Measurements from ENCODE around the gene LEAP2. TPM values are rescaled to one million over a fixed set of nuclear protein-coding genes. Genes with fewer than 3 reads are reported as not detected.

LEAP2 gene
- total and polyA plus RNA-seq, 7 donors = 0.51 to 2.7 (median 0.91) TPM

- Histone ChIP-seq H3K4me1 (peaks cover 3% of the 10 kb centered on the region), H3K27me3 (ENCODE audit: insufficient read depth in 3 of 3, low read length in 2 of 3) (no peaks in the 10 kb centered on the region), H3K4me3 (no peak overlapping the region), H3K9me3 (no peaks in the 10 kb centered on the region), H3K36me3 (ENCODE audit: insufficient read depth in 1 of 2, low read depth in 1 of 2) (peaks cover 19 to 95% of the 10 kb centered on the region in 2 donors), H3K27ac (no peak overlapping the region)
- DNase-seq = no peak
- ATAC-seq = peak in 3 of 4 donors; percentile 28 to 58 (median 48)
- TF ChIP-seq CTCF (IDR thresholded peaks at IDR 0.05) = no peak
- intact Hi-C loops (cut with DNase I) = no loop called here
- WGBS, 3 donors = 69 to 79% (median 77%) methylated on average over 4 of the region's 4 CpGs
These were observed 22.3 kb downstream of the LEAP2 start for GRCh38 chr5:132895719-132896305.

- peaks cover 19 to 92% of the 10 kb centered on the region in 2 donors for H3K36me3 ChIP-seq (ENCODE audit: insufficient read depth in 1 of 2, low read depth in 1 of 2)
- ATAC-seq (no peak), DNase-seq (no peak)
- H3K4me1 ChIP-seq = peaks cover 3% of the 10 kb centered on the region
- H3K9me3 ChIP-seq = no peaks in the 10 kb centered on the region
- H3K27ac ChIP-seq = no peak overlapping the region
- H3K27me3 ChIP-seq (ENCODE audit: insufficient read depth in 3 of 3, low read length in 2 of 3) = no peaks in the 10 kb centered on the region
- no peak overlapping the region for H3K4me3 ChIP-seq
- intact Hi-C loops (cut with DNase I) = no loop called here
- no peak for TF ChIP-seq CTCF (IDR thresholded peaks at IDR 0.05)
- WGBS, 3 donors = 87 to 92% (median 88%) methylated on average over 7 of the region's 7 CpGs
These were observed 23.2 kb downstream of the LEAP2 start for GRCh38 chr5:132896685-132897084.

GRCh38 chr5:132898094-132898493 lies 24.6 kb downstream of the LEAP2 start:
- intact Hi-C loops (cut with DNase I) = no loop called here
- peaks cover 17 to 90% of the 10 kb centered on the region in 2 donors for H3K36me3 ChIP-seq (ENCODE audit: insufficient read depth in 1 of 2, low read depth in 1 of 2)
- peaks cover 3% of the 10 kb centered on the region for H3K4me1 ChIP-seq
- TF ChIP-seq CTCF (IDR thresholded peaks at IDR 0.05) = no peak
- ATAC-seq (no peak), DNase-seq (no peak)
- H3K27ac ChIP-seq = no peak overlapping the region
- H3K9me3 ChIP-seq = no peaks in the 10 kb centered on the region
- no peak overlapping the region for H3K4me3 ChIP-seq
- 74 to 77% (median 77%) methylated on average over 3 of the region's 3 CpGs for WGBS, 3 donors
- no peaks in the 10 kb centered on the region for H3K27me3 ChIP-seq (ENCODE audit: insufficient read depth in 3 of 3, low read length in 2 of 3)

- Histone ChIP-seq H3K36me3 (ENCODE audit: insufficient read depth in 1 of 2, low read depth in 1 of 2) (peaks cover 10 to 70% of the 10 kb centered on the region in 2 donors), H3K9me3 (no peaks in the 10 kb centered on the region), H3K4me3 (no peak overlapping the region), H3K4me1 (peaks cover 6% of the 10 kb centered on the region), H3K27me3 (ENCODE audit: insufficient read depth in 3 of 3, low read length in 2 of 3) (no peaks in the 10 kb centered on the region), H3K27ac (no peak overlapping the region)
- DNase-seq (no peak), ATAC-seq (no peak)
- 85 to 90% (median 88%) methylated on average over 4 of the region's 4 CpGs for WGBS, 3 donors
- no peak for TF ChIP-seq CTCF (IDR thresholded peaks at IDR 0.05)
- intact Hi-C loops (cut with DNase I) = no loop called here
These were observed 27.6 kb downstream of the LEAP2 start for GRCh38 chr5:132901036-132901435.

GRCh38 chr5:132901730-132902129 lies 28.3 kb downstream of the LEAP2 start:
- DNase-seq = no peak
- WGBS, 3 donors = 97 to 100% (median 99%) methylated on average over 3 of the region's 3 CpGs
- Histone ChIP-seq H3K4me3 (no peak overlapping the region), H3K36me3 (ENCODE audit: insufficient read depth in 1 of 2, low read depth in 1 of 2) (peaks cover 5 to 63% of the 10 kb centered on the region in 2 donors), H3K4me1 (peaks cover 6% of the 10 kb centered on the region), H3K27ac (no peak overlapping the region), H3K9me3 (no peaks in the 10 kb centered on the region), H3K27me3 (ENCODE audit: insufficient read depth in 3 of 3, low read length in 2 of 3) (no peaks in the 10 kb centered on the region)
- intact Hi-C loops (cut with DNase I) = no loop called here
- ATAC-seq = no peak
- TF ChIP-seq CTCF (IDR thresholded peaks at IDR 0.05) = no peak
